Erythroblast (primary cell): ENCODE results near the gene MTHFR.

Experiments used
- GATA1 ChIP-seq: IDR thresholded peaks from 2 replicates; pipeline ENCODE4 v1.6.1; 2011; ENCODE audit warnings: low read depth, mild to moderate bottlenecking, control low read depth, low read length, moderate library complexity
- POLR2A ChIP-seq: IDR thresholded peaks from 2 replicates; pipeline ENCODE4 v1.6.1; 2011; ENCODE audit warnings: mild to moderate bottlenecking, low read length

- peak; percentile 49 for TF ChIP-seq POLR2A
- no peak for TF ChIP-seq GATA1
Measured at GRCh38 chr1:11736746-11737639, 68.8 kb downstream of the MTHFR start.
